Measurements from ENCODE around the gene ATP8B3. TPM values are rescaled to one million over a fixed set of nuclear protein-coding genes. Genes with fewer than 3 reads are reported as not detected.

The ATP8B3 gene
- total RNA-seq, 1 donor from 2014 or later = 2.5 TPM

GRCh38 chr19:1752757-1753728, 59.0 kb downstream of the ATP8B3 start, which contains the start of gene ONECUT3:
ONECUT3 (plus strand) TSS chr19:1753506; CDS start chr19:1753663, 157 bp downstream.
- Mint-ChIP-seq H3K4me3 (ENCODE audit: unreplicated experiment) (no peak within 1 kb of the TSS), H3K36me3 (ENCODE audit: unreplicated experiment) (peaks cover 5% of the 10 kb centered on the region), H3K9me3 (ENCODE audit: unreplicated experiment) (peaks cover 7% of the 10 kb centered on the region), H3K27me3 (ENCODE audit: unreplicated experiment) (peaks cover 12% of the 10 kb centered on the region), H3K4me1 (ENCODE audit: low read depth, unreplicated experiment) (peaks cover 13% of the 10 kb centered on the region), H3K27ac (ENCODE audit: unreplicated experiment) (no peak within 1 kb of the TSS)
- peak; percentile 80 for DNase-seq
- no peak for TF ChIP-seq CTCF (IDR thresholded peaks at IDR 0.05; ENCODE audit: partially characterized antibody, unreplicated experiment)

GRCh38 chr19:1752009-1752756, 59.9 kb downstream of the ATP8B3 start:
- TF ChIP-seq CTCF (IDR thresholded peaks at IDR 0.05; ENCODE audit: partially characterized antibody, unreplicated experiment) = no peak
- H3K4me3 Mint-ChIP-seq (ENCODE audit: unreplicated experiment) = no peak overlapping the region

GRCh38 chr19:1751367-1752008, 60.6 kb downstream of the ATP8B3 start:
- Mint-ChIP-seq H3K27me3 (ENCODE audit: unreplicated experiment) (peaks cover 9% of the 10 kb centered on the region), H3K4me1 (ENCODE audit: low read depth, unreplicated experiment) (peaks cover 11% of the 10 kb centered on the region), H3K9me3 (ENCODE audit: unreplicated experiment) (peaks cover 7% of the 10 kb centered on the region), H3K36me3 (ENCODE audit: unreplicated experiment) (peaks cover 5% of the 10 kb centered on the region), H3K27ac (ENCODE audit: unreplicated experiment) (peak overlapping the region; percentile 8), H3K4me3 (ENCODE audit: unreplicated experiment) (peak overlapping the region; percentile 34)
- DNase-seq = no peak
- no peak for TF ChIP-seq CTCF (IDR thresholded peaks at IDR 0.05; ENCODE audit: partially characterized antibody, unreplicated experiment)

More at GRCh38 chr19:1752009-1752756, 59.9 kb downstream of the ATP8B3 start:
- Mint-ChIP-seq H3K27me3 (ENCODE audit: unreplicated experiment) (peaks cover 13% of the 10 kb centered on the region), H3K36me3 (ENCODE audit: unreplicated experiment) (peaks cover 5% of the 10 kb centered on the region), H3K27ac (ENCODE audit: unreplicated experiment) (no peak overlapping the region), H3K4me1 (ENCODE audit: low read depth, unreplicated experiment) (peaks cover 13% of the 10 kb centered on the region), H3K9me3 (ENCODE audit: unreplicated experiment) (peaks cover 7% of the 10 kb centered on the region)
- DNase-seq = no peak

- peak; percentile 68 for DNase-seq
- Mint-ChIP-seq H3K27me3 (ENCODE audit: unreplicated experiment) (peaks cover 8% of the 10 kb centered on the region), H3K27ac (ENCODE audit: unreplicated experiment) (no peak overlapping the region), H3K4me1 (ENCODE audit: low read depth, unreplicated experiment) (peaks cover 9% of the 10 kb centered on the region), H3K9me3 (ENCODE audit: unreplicated experiment) (peaks cover 7% of the 10 kb centered on the region), H3K36me3 (ENCODE audit: unreplicated experiment) (peaks cover 2% of the 10 kb centered on the region), H3K4me3 (ENCODE audit: unreplicated experiment) (peak overlapping the region; percentile 61)
- TF ChIP-seq CTCF (IDR thresholded peaks at IDR 0.05; ENCODE audit: partially characterized antibody, unreplicated experiment) = no peak
Observed at GRCh38 chr19:1750343-1751021, 61.6 kb downstream of the ATP8B3 start.
